H1 (cell line): Measurements from ENCODE around the gene GPR34. TPM values are rescaled to one million over a fixed set of nuclear protein-coding genes. Genes with fewer than 3 reads are reported as not detected.

Source experiments
- CBX5 ChIP-seq: fragments of 300-800, 300-1000 bp; sonication (generic); IDR thresholded peaks from 2 replicates; pipeline ENCODE4 v1.7.1; 2016; ENCODE audit warnings: antibody characterized with exemption, low read length, low read depth
- NRF1 ChIP-seq: IDR thresholded peaks from 2 replicates; pipeline ENCODE4 v1.6.1; 2011; ENCODE audit warnings: mild to moderate bottlenecking, low read depth, low read length, improper control_type of control experiment
- ZNF274 ChIP-seq: IDR thresholded peaks from 2 replicates; pipeline ENCODE4 v1.7.0; 2012; ENCODE audit warnings: low read length, borderline replicate concordance; ENCODE audit errors: extremely low read depth
- polyA plus RNA-seq, 7 experiments: library from polyadenylated mRNA; depleted of rRNA in 3 of 7; stranded (reverse) in 5 of 7; unstranded in 2 of 7; fragments of >200 nt in 5 of 7; fragments of 200-250 nt in 2 of 7; gene quantifications; 1 replicate in 5 of 7; 2 replicates in 1 of 7; 4 replicates in 1 of 7; pipeline versions ENCODE4 v1.2.1 to v1.2.3, GENCODE V29; 2011 to 2013; ENCODE audit warnings: missing spikeins in 2 of 7, mixed read lengths in 2 of 7
- total RNA-seq: library from RNA; stranded (reverse); fragmentation: NEBNext Ultra II Directional; extraction: Animal tissue kit (Norgen Biotek cat#: 25700); gene quantifications from 2 replicates; pipeline ENCODE4 v1.2.1, GENCODE V29; 2021

GPR34 gene
- total and polyA plus RNA-seq, 2 of the 8 experiments (the other 6 are each of a cell fraction or from before 2014, with no cell fraction given) = not detected

GRCh38 chrX:41705042-41705441 lies 16.3 kb downstream of the GPR34 start (continued):
- TF ChIP-seq ZNF274 (no peak), NRF1 (no peak), CBX5 (no peak)
